Spleen (tissue), 7 donors: Measurements from ENCODE around the gene TPRX1.

Experiments
- POLR2A ChIP-seq, 3 donors: fragments of 450-650 bp; IDR thresholded peaks; one replicate each; pipeline ENCODE4 v1.5.1; 2017; ENCODE audit warnings: antibody characterized with exemption in 3 of 3, mild to moderate bottlenecking in 1 of 3
- POLR2AphosphoS5 ChIP-seq, 3 donors: sonication (generic); formaldehyde crosslinking; IDR thresholded peaks; one replicate each; pipeline ENCODE4 v1.5.1; 2017; ENCODE audit warnings: antibody characterized with exemption in 3 of 3
- TF ChIP-seq, protein P1 (sequence below), 11 experiments: fragments of 200-600 bp in 7 of 11; fragments of 450-650 bp in 4 of 11; sonication (generic) in 4 of 11; IDR thresholded peaks in 8 of 11; conservative IDR thresholded peaks in 3 of 11; 1 replicate in 7 of 11; 2 replicates in 4 of 11; pipeline versions ENCODE4 v1.4.0 to v1.8.0; 2016 to 2021; ENCODE audit warnings: antibody characterized with exemption in 11 of 11, inconsistent platforms in 4 of 11, mild to moderate bottlenecking in 1 of 11
- donor health status: DM: no; HTN: no; CAD: no; lungs with moderate emphysema.
- donor health status: DM: no; HTN: no; CAD: no.
- donor health status: DM: no; HTN: no; CAD: no.

DNA sequence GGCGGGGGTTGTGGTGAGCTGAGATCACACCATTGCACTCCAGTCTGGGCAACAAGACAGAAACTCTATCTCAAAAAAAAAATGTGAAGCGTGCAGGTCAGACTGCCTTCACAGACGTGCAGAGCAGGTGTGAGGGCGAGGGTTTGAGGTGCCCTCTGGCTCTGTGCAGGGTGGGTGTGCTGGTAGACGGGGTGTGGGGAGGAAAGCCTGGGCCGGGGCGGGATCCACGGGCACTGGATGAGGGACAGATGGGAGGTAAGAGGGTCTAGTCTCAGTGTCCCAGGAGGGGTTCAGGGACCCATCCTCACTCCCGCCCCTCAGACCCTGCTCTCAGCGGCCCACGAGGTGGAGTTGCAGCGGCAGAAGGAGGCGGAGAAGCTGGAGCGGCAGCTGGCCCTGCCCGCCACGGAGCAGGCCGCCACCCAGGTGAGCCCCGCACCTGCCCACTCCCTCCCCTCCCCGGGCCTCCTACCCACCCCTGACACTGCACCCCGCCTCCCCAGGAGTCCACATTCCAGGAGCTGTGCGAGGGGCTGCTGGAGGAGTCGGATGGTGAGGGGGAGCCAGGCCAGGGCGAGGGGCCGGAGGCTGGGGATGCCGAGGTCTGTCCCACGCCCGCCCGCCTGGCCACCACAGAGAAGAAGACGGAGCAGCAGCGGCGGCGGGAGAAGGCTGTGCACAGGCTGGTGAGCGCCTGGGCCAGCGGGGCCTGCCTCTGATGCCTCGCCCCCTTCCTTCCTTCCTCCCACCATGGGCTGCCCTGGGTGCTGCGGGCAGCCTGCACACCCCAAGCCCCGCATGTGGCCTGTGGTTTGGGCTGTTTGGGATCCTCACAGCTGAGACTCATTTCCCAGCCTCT lies 49.9 kb downstream of the TPRX1 start:
- TF ChIP-seq POLR2A (IDR thresholded peaks at IDR 0.05) (no peak), POLR2AphosphoS5 (IDR thresholded peaks at IDR 0.05) (peak in 1 of 3 donors; percentile 62)
- TF ChIP-seq, protein P1, sequence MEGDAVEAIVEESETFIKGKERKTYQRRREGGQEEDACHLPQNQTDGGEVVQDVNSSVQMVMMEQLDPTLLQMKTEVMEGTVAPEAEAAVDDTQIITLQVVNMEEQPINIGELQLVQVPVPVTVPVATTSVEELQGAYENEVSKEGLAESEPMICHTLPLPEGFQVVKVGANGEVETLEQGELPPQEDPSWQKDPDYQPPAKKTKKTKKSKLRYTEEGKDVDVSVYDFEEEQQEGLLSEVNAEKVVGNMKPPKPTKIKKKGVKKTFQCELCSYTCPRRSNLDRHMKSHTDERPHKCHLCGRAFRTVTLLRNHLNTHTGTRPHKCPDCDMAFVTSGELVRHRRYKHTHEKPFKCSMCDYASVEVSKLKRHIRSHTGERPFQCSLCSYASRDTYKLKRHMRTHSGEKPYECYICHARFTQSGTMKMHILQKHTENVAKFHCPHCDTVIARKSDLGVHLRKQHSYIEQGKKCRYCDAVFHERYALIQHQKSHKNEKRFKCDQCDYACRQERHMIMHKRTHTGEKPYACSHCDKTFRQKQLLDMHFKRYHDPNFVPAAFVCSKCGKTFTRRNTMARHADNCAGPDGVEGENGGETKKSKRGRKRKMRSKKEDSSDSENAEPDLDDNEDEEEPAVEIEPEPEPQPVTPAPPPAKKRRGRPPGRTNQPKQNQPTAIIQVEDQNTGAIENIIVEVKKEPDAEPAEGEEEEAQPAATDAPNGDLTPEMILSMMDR (IDR thresholded peaks at IDR 0.05 in 8 of 11, conservative IDR thresholded peaks at IDR 0.05 in 3 of 11): no peak
